IgD-negative memory B cell (primary cell): ENCODE measurements around the gene TMEM132C. TPM values are rescaled to one million over a fixed set of nuclear protein-coding genes. Genes with fewer than 3 reads are reported as not detected.

ENCODE experiments used
- H3K27ac Mint-ChIP-seq, 3 donors: one replicate each; pipeline ENCODE4 v1.8.0; 2020 to 2022; ENCODE audit warnings: mild to moderate bottlenecking in 3 of 3, mixed read lengths in 3 of 3, moderate library complexity in 1 of 3
- H3K27me3 Mint-ChIP-seq: one replicate; pipeline ENCODE4 v1.8.0; 2021; ENCODE audit warnings: mixed read lengths
- H3K36me3 Mint-ChIP-seq: one replicate; pipeline ENCODE4 v1.8.0; 2020; ENCODE audit warnings: mild to moderate bottlenecking, mixed read lengths
- H3K4me1 Mint-ChIP-seq, 3 donors: one replicate each; pipeline ENCODE4 v1.8.0; 2020 to 2022; ENCODE audit warnings: mixed read lengths in 3 of 3, mild to moderate bottlenecking in 1 of 3
- H3K4me3 Mint-ChIP-seq, 4 donors: one replicate each; pipeline ENCODE4 v1.8.0; 2020 to 2022; ENCODE audit warnings: mild to moderate bottlenecking in 4 of 4, mixed read lengths in 4 of 4, moderate library complexity in 3 of 4
- H3K9me3 Mint-ChIP-seq, 3 donors: one replicate each; pipeline ENCODE4 v1.8.0; 2020 to 2021; ENCODE audit warnings: mixed read lengths in 3 of 3, mild to moderate bottlenecking in 1 of 3
- polyA plus RNA-seq: library from polyadenylated mRNA; unstranded; fragments of 300-500 nt; fragmentation: Illumina TruSeq; gene quantifications from one replicate; pipeline ENCODE4 v1.2.3, GENCODE V29; 2021

TMEM132C gene
- polyA plus RNA-seq, 1 donor from 2014 or later: not detected

GRCh38 chr12:128316078-128316477, 49.1 kb downstream of the TMEM132C start:
- peaks cover 2 to 7% (median 5%) of the 10 kb centered on the region in 3 donors for H3K9me3 Mint-ChIP-seq
- no peak overlapping the region for H3K4me3 Mint-ChIP-seq
- no peaks in the 10 kb centered on the region for H3K36me3 Mint-ChIP-seq
- H3K4me1 Mint-ChIP-seq: no peaks in the 10 kb centered on the region
- no peak overlapping the region for H3K27ac Mint-ChIP-seq
- peaks cover 3% of the 10 kb centered on the region for H3K27me3 Mint-ChIP-seq

GRCh38 chr12:128316973-128317526, 50.1 kb downstream of the TMEM132C start:
- H3K4me1 Mint-ChIP-seq: no peaks in the 10 kb centered on the region
- no peak overlapping the region for H3K4me3 Mint-ChIP-seq
- H3K27ac Mint-ChIP-seq: no peak overlapping the region
- peaks cover 2 to 13% (median 10%) of the 10 kb centered on the region in 3 donors for H3K9me3 Mint-ChIP-seq
- peaks cover 3% of the 10 kb centered on the region for H3K27me3 Mint-ChIP-seq
- no peaks in the 10 kb centered on the region for H3K36me3 Mint-ChIP-seq

- no peak overlapping the region for H3K4me3 Mint-ChIP-seq
- peaks cover 3% of the 10 kb centered on the region for H3K27me3 Mint-ChIP-seq
- H3K9me3 Mint-ChIP-seq: peaks cover 2 to 21% (median 8%) of the 10 kb centered on the region in 3 donors
- H3K4me1 Mint-ChIP-seq: no peaks in the 10 kb centered on the region
- no peaks in the 10 kb centered on the region for H3K36me3 Mint-ChIP-seq
- no peak overlapping the region for H3K27ac Mint-ChIP-seq
Measured at GRCh38 chr12:128318341-128318740, 51.4 kb downstream of the TMEM132C start.

- Mint-ChIP-seq H3K36me3 (no peaks in the 10 kb centered on the region), H3K4me1 (no peaks in the 10 kb centered on the region), H3K27me3 (peaks cover 3% of the 10 kb centered on the region), H3K9me3 (peaks cover 2 to 26% (median 8%) of the 10 kb centered on the region in 3 donors), H3K27ac (no peak overlapping the region), H3K4me3 (no peak overlapping the region)
Measured at GRCh38 chr12:128318946-128319345, 52.0 kb downstream of the TMEM132C start.

- Mint-ChIP-seq H3K36me3 (no peaks in the 10 kb centered on the region), H3K4me3 (no peak overlapping the region), H3K4me1 (no peaks in the 10 kb centered on the region), H3K9me3 (peaks cover 2 to 25% (median 5%) of the 10 kb centered on the region in 3 donors), H3K27me3 (no peaks in the 10 kb centered on the region), H3K27ac (no peak overlapping the region)
Measured at GRCh38 chr12:128322341-128322740, 55.4 kb downstream of the TMEM132C start.

- no peaks in the 10 kb centered on the region for H3K27me3 Mint-ChIP-seq
- no peak overlapping the region for H3K4me3 Mint-ChIP-seq
- H3K9me3 Mint-ChIP-seq: peaks cover 2 to 25% (median 7%) of the 10 kb centered on the region in 3 donors
- no peak overlapping the region for H3K27ac Mint-ChIP-seq
- no peaks in the 10 kb centered on the region for H3K4me1 Mint-ChIP-seq
- no peaks in the 10 kb centered on the region for H3K36me3 Mint-ChIP-seq
Measured at GRCh38 chr12:128323145-128323920, 56.4 kb downstream of the TMEM132C start.

GRCh38 chr12:128325646-128326045, 58.7 kb downstream of the TMEM132C start:
- Mint-ChIP-seq H3K27ac (no peak overlapping the region), H3K4me1 (no peaks in the 10 kb centered on the region), H3K9me3 (peaks cover 0 to 25% (median 5%) of the 10 kb centered on the region in 3 donors), H3K36me3 (no peaks in the 10 kb centered on the region), H3K27me3 (no peaks in the 10 kb centered on the region), H3K4me3 (no peak overlapping the region)

- Mint-ChIP-seq H3K36me3 (no peaks in the 10 kb centered on the region), H3K4me1 (no peaks in the 10 kb centered on the region), H3K4me3 (no peak overlapping the region), H3K9me3 (peaks cover 2 to 25% (median 5%) of the 10 kb centered on the region in 3 donors), H3K27me3 (no peaks in the 10 kb centered on the region), H3K27ac (no peak overlapping the region)
Measured at GRCh38 chr12:128326406-128326805, 59.4 kb downstream of the TMEM132C start.

- Mint-ChIP-seq H3K27ac (no peak overlapping the region), H3K4me1 (no peaks in the 10 kb centered on the region), H3K36me3 (no peaks in the 10 kb centered on the region), H3K27me3 (no peaks in the 10 kb centered on the region), H3K4me3 (no peak overlapping the region), H3K9me3 (peaks cover 2 to 8% (median 2%) of the 10 kb centered on the region in 3 donors)
Measured at GRCh38 chr12:128328961-128329360, 62.0 kb downstream of the TMEM132C start.

GRCh38 chr12:128336204-128337070, 69.5 kb downstream of the TMEM132C start:
- peaks cover 2% of the 10 kb centered on the region for H3K27me3 Mint-ChIP-seq
- no peak overlapping the region for H3K27ac Mint-ChIP-seq
- peaks cover 0 to 9% (median 1%) of the 10 kb centered on the region in 3 donors for H3K9me3 Mint-ChIP-seq
- no peak overlapping the region for H3K4me3 Mint-ChIP-seq
- peaks cover 0 to 3% (median 0%) of the 10 kb centered on the region in 3 donors for H3K4me1 Mint-ChIP-seq
- no peaks in the 10 kb centered on the region for H3K36me3 Mint-ChIP-seq

- Mint-ChIP-seq H3K4me3 (no peak overlapping the region), H3K27me3 (peaks cover 3% of the 10 kb centered on the region), H3K36me3 (no peaks in the 10 kb centered on the region), H3K9me3 (peaks cover 0 to 10% (median 1%) of the 10 kb centered on the region in 3 donors), H3K4me1 (peaks cover 0 to 3% (median 0%) of the 10 kb centered on the region in 3 donors), H3K27ac (no peak overlapping the region)
Measured at GRCh38 chr12:128337071-128337345, 70.0 kb downstream of the TMEM132C start.

GRCh38 chr12:128337431-128338170, 70.6 kb downstream of the TMEM132C start:
- Mint-ChIP-seq H3K4me1 (peaks cover 0 to 3% (median 0%) of the 10 kb centered on the region in 3 donors), H3K4me3 (no peak overlapping the region)

GRCh38 chr12:128338386-128339125, 71.6 kb downstream of the TMEM132C start:
- Mint-ChIP-seq H3K4me1 (peaks cover 0 to 3% (median 0%) of the 10 kb centered on the region in 3 donors), H3K4me3 (no peak overlapping the region), H3K27ac (no peak overlapping the region), H3K27me3 (peaks cover 3% of the 10 kb centered on the region), H3K36me3 (no peaks in the 10 kb centered on the region), H3K9me3 (peaks cover 0 to 10% (median 1%) of the 10 kb centered on the region in 3 donors)

More at GRCh38 chr12:128337431-128338170, 70.6 kb downstream of the TMEM132C start:
- Mint-ChIP-seq H3K27me3 (peaks cover 3% of the 10 kb centered on the region), H3K27ac (no peak overlapping the region), H3K36me3 (no peaks in the 10 kb centered on the region), H3K9me3 (peaks cover 0 to 10% (median 1%) of the 10 kb centered on the region in 3 donors)

GRCh38 chr12:128339126-128339520, 72.2 kb downstream of the TMEM132C start:
- peaks cover 0 to 3% (median 0%) of the 10 kb centered on the region in 3 donors for H3K4me1 Mint-ChIP-seq
- H3K36me3 Mint-ChIP-seq: no peaks in the 10 kb centered on the region
- peaks cover 0 to 10% (median 1%) of the 10 kb centered on the region in 3 donors for H3K9me3 Mint-ChIP-seq
- H3K4me3 Mint-ChIP-seq: no peak overlapping the region
- H3K27ac Mint-ChIP-seq: no peak overlapping the region
- peaks cover 3% of the 10 kb centered on the region for H3K27me3 Mint-ChIP-seq
